Endodermal cell (in vitro differentiated cells): ENCODE data around the gene SKA2. TPM values are rescaled to one million over a fixed set of nuclear protein-coding genes. Genes with fewer than 3 reads are reported as not detected.
"Not testable (repeated sequence)": the region's sequence is repeated elsewhere in the genome, so short reads cannot be mapped to it uniquely, and the experiment has no call there.

Experiments
- DNase-seq: peaks from one replicate; pipeline ENCODE4 v3.0.0-alpha.2; 2017
- H3K27ac ChIP-seq: 2 replicates; pipeline ENCODE4 v1.5.1; 2013; ENCODE audit warnings: mild to moderate bottlenecking, low read depth, low read length, moderate library complexity
- H3K27me3 ChIP-seq: 2 replicates; pipeline ENCODE4 v1.6.1; 2013; ENCODE audit warnings: mild to moderate bottlenecking, low read length, moderate library complexity; ENCODE audit not compliant: insufficient read depth, control insufficient read depth, poor library complexity, severe bottlenecking
- H3K36me3 ChIP-seq: 2 replicates; pipeline ENCODE4 v1.7.0; 2013; ENCODE audit warnings: mild to moderate bottlenecking, low read length, moderate library complexity; ENCODE audit not compliant: control insufficient read depth, insufficient read depth
- H3K4me1 ChIP-seq: one replicate; pipeline ENCODE4 v1.7.0; 2013; ENCODE audit warnings: low read length; ENCODE audit not compliant: control insufficient read depth, insufficient read depth
- H3K4me3 ChIP-seq: 2 replicates; pipeline ENCODE4 v1.5.1; 2013; ENCODE audit warnings: mild to moderate bottlenecking, low read length, moderate library complexity
- H3K9ac ChIP-seq: 2 replicates; pipeline ENCODE4 v1.6.1; 2013; ENCODE audit warnings: mild to moderate bottlenecking, low read length, moderate library complexity; ENCODE audit not compliant: poor library complexity, severe bottlenecking; ENCODE audit errors: extremely low read depth
- H3K9me3 ChIP-seq: 2 replicates; pipeline ENCODE4 v1.6.1; 2013; ENCODE audit warnings: mild to moderate bottlenecking, low read length, moderate library complexity; ENCODE audit not compliant: control insufficient read depth
- H3K27ac Mint-ChIP-seq: 2 replicates; pipeline ENCODE4 v1.8.0; 2020; ENCODE audit warnings: mixed read lengths
- H3K27me3 Mint-ChIP-seq: 2 replicates; pipeline ENCODE4 v1.8.0; 2021; ENCODE audit warnings: mild to moderate bottlenecking, mixed read lengths; ENCODE audit not compliant: insufficient read depth
- H3K36me3 Mint-ChIP-seq: 2 replicates; pipeline ENCODE4 v1.8.0; 2020; ENCODE audit warnings: low read depth, mixed read lengths
- H3K4me1 Mint-ChIP-seq: 2 replicates; pipeline ENCODE4 v1.8.0; 2020; ENCODE audit warnings: mixed read lengths
- H3K4me3 Mint-ChIP-seq: 2 replicates; pipeline ENCODE4 v1.8.0; 2020; ENCODE audit warnings: mild to moderate bottlenecking, moderate library complexity, mixed read lengths
- H3K9me3 Mint-ChIP-seq: 2 replicates; pipeline ENCODE4 v1.8.0; 2020; ENCODE audit warnings: mild to moderate bottlenecking, mixed read lengths
- WGBS, 2 experiments: methylation state at CpG; one replicate each; pipeline versions ENCODE4 v1.1.5 to v1.1.7; 2013; ENCODE audit warnings: missing lambda C conversion rate in 2 of 2, mixed read lengths in 1 of 2; ENCODE audit not compliant: insufficient coverage in 1 of 2, insufficient read length in 1 of 2; 5-methylcytosine and 5-hydroxymethylcytosine counted together
- total RNA-seq, 2 donors: library from RNA; stranded (reverse); fragmentation: NEBNext Ultra II Directional in 1 of 2; extraction: Animal tissue kit (Norgen Biotek cat#: 25700) in 1 of 2; gene quantifications; 2 replicates in 1 of 2; 3 replicates in 1 of 2; pipeline ENCODE4 v1.2.1, GENCODE V29; 2021
- TF ChIP-seq, protein P1 (sequence below): fragments of 200-600 bp; sonication (generic); conservative IDR thresholded peaks from 2 replicates; pipeline ENCODE4 v1.5.0; 2021; ENCODE audit warnings: antibody characterized with exemption, mild to moderate bottlenecking

Gene SKA2
- total RNA-seq, 2 donors from 2014 or later: 62.4 to 67.3 TPM

DNA sequence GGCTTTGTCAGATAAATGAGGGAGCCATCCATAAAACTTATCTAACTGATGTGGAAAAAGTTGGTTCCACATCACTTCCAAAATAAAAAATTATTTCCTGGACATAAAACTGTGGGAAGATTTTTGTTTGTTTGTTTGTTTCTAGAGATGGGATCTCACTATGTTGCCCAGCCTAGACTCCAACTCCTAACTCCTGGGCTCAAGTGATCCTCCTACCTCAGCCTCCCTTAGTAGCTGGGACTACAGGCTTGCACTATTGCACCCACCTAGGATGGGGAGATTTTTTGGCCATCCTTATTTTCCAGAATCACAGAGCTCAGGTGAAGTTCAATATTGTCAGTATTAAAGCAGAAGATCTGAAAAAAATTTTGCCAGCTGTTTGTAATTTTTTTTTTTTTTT, 31.0 kb upstream of the SKA2 start:
- no peak for DNase-seq
- TF ChIP-seq, protein P1, sequence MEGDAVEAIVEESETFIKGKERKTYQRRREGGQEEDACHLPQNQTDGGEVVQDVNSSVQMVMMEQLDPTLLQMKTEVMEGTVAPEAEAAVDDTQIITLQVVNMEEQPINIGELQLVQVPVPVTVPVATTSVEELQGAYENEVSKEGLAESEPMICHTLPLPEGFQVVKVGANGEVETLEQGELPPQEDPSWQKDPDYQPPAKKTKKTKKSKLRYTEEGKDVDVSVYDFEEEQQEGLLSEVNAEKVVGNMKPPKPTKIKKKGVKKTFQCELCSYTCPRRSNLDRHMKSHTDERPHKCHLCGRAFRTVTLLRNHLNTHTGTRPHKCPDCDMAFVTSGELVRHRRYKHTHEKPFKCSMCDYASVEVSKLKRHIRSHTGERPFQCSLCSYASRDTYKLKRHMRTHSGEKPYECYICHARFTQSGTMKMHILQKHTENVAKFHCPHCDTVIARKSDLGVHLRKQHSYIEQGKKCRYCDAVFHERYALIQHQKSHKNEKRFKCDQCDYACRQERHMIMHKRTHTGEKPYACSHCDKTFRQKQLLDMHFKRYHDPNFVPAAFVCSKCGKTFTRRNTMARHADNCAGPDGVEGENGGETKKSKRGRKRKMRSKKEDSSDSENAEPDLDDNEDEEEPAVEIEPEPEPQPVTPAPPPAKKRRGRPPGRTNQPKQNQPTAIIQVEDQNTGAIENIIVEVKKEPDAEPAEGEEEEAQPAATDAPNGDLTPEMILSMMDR: no peak
- no peak overlapping the region for H3K4me3 ChIP-seq
- H3K4me1 Mint-ChIP-seq: no peaks in the 10 kb centered on the region
- peaks cover 38% of the 10 kb centered on the region for H3K36me3 ChIP-seq
- no peaks in the 10 kb centered on the region for H3K27me3 Mint-ChIP-seq
- no peaks in the 10 kb centered on the region for H3K9me3 Mint-ChIP-seq
- H3K9ac ChIP-seq: no peak overlapping the region
- H3K27ac ChIP-seq: no peak overlapping the region
- H3K36me3 Mint-ChIP-seq: peaks cover 51% of the 10 kb centered on the region
- H3K4me1 ChIP-seq: no peaks in the 10 kb centered on the region
- H3K9me3 ChIP-seq: no peaks in the 10 kb centered on the region
- no peak overlapping the region for H3K27ac Mint-ChIP-seq
- no peak overlapping the region for H3K4me3 Mint-ChIP-seq
- no peaks in the 10 kb centered on the region for H3K27me3 ChIP-seq

DNA sequence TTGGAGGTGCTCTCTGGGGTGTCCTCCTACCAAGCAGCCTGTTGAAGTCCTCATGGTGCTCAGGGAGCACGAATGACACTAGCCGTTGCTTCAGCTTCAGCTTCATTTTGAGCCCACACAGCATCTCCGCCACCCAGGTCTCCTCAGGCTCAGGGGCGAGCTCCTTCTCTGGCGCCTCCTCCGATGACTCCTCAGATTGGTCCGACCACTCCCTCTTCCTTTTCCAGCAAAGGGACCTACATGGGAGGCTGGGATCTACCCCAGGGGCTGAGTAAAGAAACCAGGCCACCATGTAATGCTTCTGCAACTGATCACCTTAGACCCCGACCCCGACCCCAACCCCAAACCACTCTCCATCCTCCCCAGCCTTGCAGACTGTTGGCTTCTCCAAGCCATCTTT, 26.5 kb upstream of the SKA2 start:
- DNase-seq: no peak
- Histone ChIP-seq H3K9ac (no peak overlapping the region), H3K36me3 (peaks cover 15% of the 10 kb centered on the region), H3K27ac (no peak overlapping the region), H3K4me3 (no peak overlapping the region), H3K4me1 (no peaks in the 10 kb centered on the region), H3K9me3 (no peaks in the 10 kb centered on the region), H3K27me3 (no peaks in the 10 kb centered on the region)
- WGBS, 2 experiments: 89 to 93% methylated on average over 8 to 9 of the region's 9 CpGs
- Mint-ChIP-seq H3K27ac (no peak overlapping the region), H3K4me3 (no peak overlapping the region), H3K36me3 (peaks cover 40% of the 10 kb centered on the region), H3K27me3 (no peaks in the 10 kb centered on the region), H3K9me3 (no peaks in the 10 kb centered on the region), H3K4me1 (no peaks in the 10 kb centered on the region)
- TF ChIP-seq, protein P1: no peak

DNA sequence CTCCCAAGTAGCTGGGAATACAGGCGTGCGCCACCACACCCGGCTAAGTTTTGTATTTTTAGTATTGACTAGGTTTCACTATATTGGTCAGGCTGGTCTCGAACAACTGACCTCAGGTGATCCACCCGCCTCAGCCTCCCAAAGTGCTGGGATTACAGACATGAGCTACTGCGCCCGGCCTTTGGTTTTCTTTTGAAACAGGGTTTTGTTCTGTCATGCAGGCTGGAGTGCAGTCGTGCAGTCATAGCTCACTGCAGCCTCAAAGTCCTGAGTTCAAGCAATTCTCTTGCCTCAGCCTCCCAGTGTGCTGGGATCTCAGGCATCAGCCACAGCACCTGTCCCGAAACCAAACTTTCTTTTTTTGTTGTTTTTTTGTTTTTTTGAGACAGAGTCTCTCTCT, 25.6 kb upstream of the SKA2 start:
- Histone ChIP-seq H3K36me3 (peaks cover 8% of the 10 kb centered on the region), H3K9ac (no peak overlapping the region), H3K9me3 (no peaks in the 10 kb centered on the region), H3K4me3 (no peak overlapping the region), H3K4me1 (no peaks in the 10 kb centered on the region), H3K27ac (no peak overlapping the region), H3K27me3 (no peaks in the 10 kb centered on the region)
- WGBS, 2 experiments: 92 to 97% methylated on average over 7 to 9 of the region's 9 CpGs
- Mint-ChIP-seq H3K27ac (no peak overlapping the region), H3K4me3 (no peak overlapping the region), H3K4me1 (no peaks in the 10 kb centered on the region), H3K27me3 (no peaks in the 10 kb centered on the region), H3K9me3 (no peaks in the 10 kb centered on the region), H3K36me3 (peaks cover 41% of the 10 kb centered on the region)
- DNase-seq: no peak
- TF ChIP-seq, protein P1: no peak

DNA sequence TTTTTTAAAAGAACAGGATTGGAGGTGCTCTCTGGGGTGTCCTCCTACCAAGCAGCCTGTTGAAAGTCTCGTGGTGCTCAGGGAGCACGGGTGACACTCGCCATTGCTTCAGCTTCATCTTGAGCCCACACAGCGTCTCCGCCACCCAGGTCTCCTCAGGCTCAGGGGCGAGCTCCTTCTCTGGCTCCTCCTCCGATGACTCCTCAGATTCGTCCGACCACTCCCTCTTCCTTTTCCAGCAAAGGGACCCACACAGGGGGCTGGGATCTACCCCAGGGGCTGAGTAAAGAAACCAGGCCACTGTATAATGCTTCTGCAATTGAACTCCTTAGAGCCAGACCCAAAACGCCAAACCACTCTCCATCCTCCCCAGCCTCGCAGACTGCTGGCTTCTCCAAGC, 24.6 kb upstream of the SKA2 start:
- not testable (repeated sequence) for H3K27ac ChIP-seq, H3K9me3 Mint-ChIP-seq, H3K9me3 ChIP-seq, H3K4me3 Mint-ChIP-seq, H3K27me3 Mint-ChIP-seq, H3K36me3 ChIP-seq, DNase-seq, H3K4me3 ChIP-seq, H3K27me3 ChIP-seq, H3K9ac ChIP-seq, H3K4me1 Mint-ChIP-seq, H3K4me1 ChIP-seq
- Mint-ChIP-seq H3K36me3 (peaks cover 38% of the 10 kb centered on the region), H3K27ac (peak overlapping the region; percentile 39)
- 92 to 94% methylated on average over 8 to 11 of the region's 11 CpGs for WGBS, 2 experiments
